Adrenal gland (tissue), 12 donors: ENCODE measurements around the gene RRBP1. TPM values are rescaled to one million over a fixed set of nuclear protein-coding genes. Genes with fewer than 3 reads are reported as not detected.

Experiments used
- DNase-seq, 7 donors: peaks; one replicate each; pipeline ENCODE4 v3.0.0-alpha.2; 2019 to 2020
- H3K27ac ChIP-seq, 5 donors: fragments of 200-600 bp; sonication (generic) in 4 of 5; 1 replicate in 3 of 5; 2 replicates in 2 of 5; pipeline versions ENCODE4 v1.5.1 to v1.8.0; 2016 to 2020; ENCODE audit warnings: mild to moderate bottlenecking in 1 of 5
- H3K27me3 ChIP-seq: fragments of 200-600 bp; 2 replicates; pipeline ENCODE4 v1.8.0; 2021
- H3K36me3 ChIP-seq, 2 donors: fragments of 200-600 bp; replicated peaks in 1 of 2; 1 replicate in 1 of 2; 2 replicates in 1 of 2; pipeline versions ENCODE4 v1.5.1 to v1.8.0; 2018 to 2022
- H3K4me1 ChIP-seq, 2 donors: fragments of 200-600 bp; replicated peaks in 1 of 2; 1 replicate in 1 of 2; 2 replicates in 1 of 2; pipeline versions ENCODE4 v1.5.1 to v1.8.0; 2018 to 2021
- H3K4me3 ChIP-seq, 4 donors: fragments of 200-600 bp; sonication (generic) in 3 of 4; one replicate each; pipeline ENCODE4 v1.5.1; 2016 to 2018
- H3K9me3 ChIP-seq, 3 donors: fragments of 200-600 bp; sonication (generic) in 1 of 3; replicated peaks in 1 of 3; 1 replicate in 2 of 3; 2 replicates in 1 of 3; pipeline versions ENCODE4 v1.5.1 to v1.8.0; 2016 to 2021
- POLR2A ChIP-seq, 2 donors: fragments of 450-650 bp; IDR thresholded peaks; one replicate each; pipeline ENCODE4 v1.6.1; 2017; ENCODE audit warnings: antibody characterized with exemption in 2 of 2, mild to moderate bottlenecking in 2 of 2, moderate library complexity in 1 of 2
- WGBS, 4 donors: extraction: QIAGEN DNeasy Blood & Tissue Kit in 2 of 4; methylation state at CpG; one replicate each; pipeline versions ENCODE4 v1.1.5 to v1.1.7; 2013 to 2017; 5-methylcytosine and 5-hydroxymethylcytosine counted together
- intact Hi-C, 2 donors: fragments of 100-400 bp; cut with DNase I; formaldehyde crosslinking; loops; one replicate each; pipeline versions ENCODE4 v1.14.1 to v1.15.0; 2022 to 2023
- polyA plus RNA-seq, 3 donors: library from polyadenylated mRNA; stranded (reverse); fragments of 200-250 nt in 2 of 3; fragments of 350-450 nt in 1 of 3; fragmentation: Illumina TruSeq in 1 of 3; extraction: RNeasy Lipid Tissue Mini Kit (QIAGEN cat#74804) in 1 of 3; gene quantifications; one replicate each; pipeline ENCODE4 v1.2.3, GENCODE V29; 2013 to 2014
- total RNA-seq, 9 donors: library from RNA; depleted of rRNA in 4 of 9; stranded (reverse); fragments of >200 nt in 4 of 9; fragments of 120-200 nt in 1 of 9; fragmentation: NEBNext Ultra II Directional in 1 of 9; extraction: Animal tissue kit (Norgen Biotek cat#: 25700) in 1 of 9; gene quantifications; one replicate each; pipeline versions ENCODE4 v1.1.0 to v1.2.4, GENCODE V29; 2013 to 2023
- TF ChIP-seq, protein P1 (sequence below), 6 experiments: fragments of 450-650 bp in 4 of 6; fragments of 200-600 bp in 2 of 6; sonication (generic) in 1 of 6; IDR thresholded peaks; 1 replicate in 5 of 6; 2 replicates in 1 of 6; pipeline versions ENCODE4 v1.5.1 to v1.8.0; 2016 to 2021; ENCODE audit warnings: antibody characterized with exemption in 6 of 6, mild to moderate bottlenecking in 2 of 6, moderate library complexity in 1 of 6
- donor health status: healthy with polysubstance abuse.
- donor health status: Bipolar disorder and iron deficiency.
- donor health status: DM: yes; HTN: yes; CAD: no.
- donor health status: DM: no; HTN: no; CAD: no.
- donor health status: DM: no; HTN: no; CAD: no.
- donor health status: DM: yes; HTN: yes; CAD: no.

RRBP1 gene
- total and polyA plus RNA-seq, 12 donors: 73.9 to 261 (median 122) TPM

GRCh38 chr20:17630806-17631195 is 51.2 kb downstream of the RRBP1 start:
- Histone ChIP-seq H3K27ac (no peak overlapping the region), H3K4me1 (peaks cover 8 to 21% of the 10 kb centered on the region in 2 donors), H3K27me3 (no peaks in the 10 kb centered on the region), H3K4me3 (no peak overlapping the region), H3K9me3 (no peaks in the 10 kb centered on the region), H3K36me3 (peaks cover 0 to 92% of the 10 kb centered on the region in 2 donors)
- 92 to 98% (median 95%) methylated on average over 6 of the region's 6 CpGs for WGBS, 4 donors
- intact Hi-C loops: no loop called here
- DNase-seq: no peak
- no peak for TF ChIP-seq POLR2A (IDR thresholded peaks at IDR 0.05)
- TF ChIP-seq, protein P1, sequence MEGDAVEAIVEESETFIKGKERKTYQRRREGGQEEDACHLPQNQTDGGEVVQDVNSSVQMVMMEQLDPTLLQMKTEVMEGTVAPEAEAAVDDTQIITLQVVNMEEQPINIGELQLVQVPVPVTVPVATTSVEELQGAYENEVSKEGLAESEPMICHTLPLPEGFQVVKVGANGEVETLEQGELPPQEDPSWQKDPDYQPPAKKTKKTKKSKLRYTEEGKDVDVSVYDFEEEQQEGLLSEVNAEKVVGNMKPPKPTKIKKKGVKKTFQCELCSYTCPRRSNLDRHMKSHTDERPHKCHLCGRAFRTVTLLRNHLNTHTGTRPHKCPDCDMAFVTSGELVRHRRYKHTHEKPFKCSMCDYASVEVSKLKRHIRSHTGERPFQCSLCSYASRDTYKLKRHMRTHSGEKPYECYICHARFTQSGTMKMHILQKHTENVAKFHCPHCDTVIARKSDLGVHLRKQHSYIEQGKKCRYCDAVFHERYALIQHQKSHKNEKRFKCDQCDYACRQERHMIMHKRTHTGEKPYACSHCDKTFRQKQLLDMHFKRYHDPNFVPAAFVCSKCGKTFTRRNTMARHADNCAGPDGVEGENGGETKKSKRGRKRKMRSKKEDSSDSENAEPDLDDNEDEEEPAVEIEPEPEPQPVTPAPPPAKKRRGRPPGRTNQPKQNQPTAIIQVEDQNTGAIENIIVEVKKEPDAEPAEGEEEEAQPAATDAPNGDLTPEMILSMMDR (IDR thresholded peaks at IDR 0.05): no peak

DNA sequence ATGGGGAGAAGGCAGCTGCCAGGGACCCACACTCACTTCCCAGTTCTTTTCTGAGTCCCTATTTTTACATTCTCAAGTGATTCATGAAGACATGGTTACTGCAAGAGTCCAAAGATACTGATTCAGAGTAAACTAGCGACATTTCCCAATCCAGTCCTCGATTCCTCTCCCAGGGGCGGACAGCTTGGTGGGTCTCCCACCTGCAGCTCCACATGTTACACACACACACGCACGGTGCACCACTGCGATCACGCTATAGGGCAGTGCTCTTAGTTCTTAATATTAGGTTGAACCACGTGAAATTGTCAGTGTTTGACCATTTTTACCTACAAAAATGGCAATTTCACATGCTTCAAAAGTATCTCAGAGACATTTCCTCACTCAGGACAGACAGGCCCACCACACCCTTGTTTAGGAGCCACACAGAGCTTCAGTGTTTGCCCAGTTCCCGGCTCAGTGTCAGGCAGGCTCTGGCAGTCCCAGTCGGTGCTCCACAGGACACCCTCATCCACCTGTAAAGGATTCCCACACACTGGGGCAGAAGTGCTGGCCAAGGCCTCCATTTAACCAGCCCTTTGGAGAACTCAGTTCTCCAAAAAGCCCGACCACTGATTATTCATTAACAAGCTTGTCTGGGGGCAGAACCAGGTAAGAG is 51.8 kb downstream of the RRBP1 start:
- 86 to 92% (median 87%) methylated on average over 11 of the region's 11 CpGs for WGBS, 4 donors

DNA sequence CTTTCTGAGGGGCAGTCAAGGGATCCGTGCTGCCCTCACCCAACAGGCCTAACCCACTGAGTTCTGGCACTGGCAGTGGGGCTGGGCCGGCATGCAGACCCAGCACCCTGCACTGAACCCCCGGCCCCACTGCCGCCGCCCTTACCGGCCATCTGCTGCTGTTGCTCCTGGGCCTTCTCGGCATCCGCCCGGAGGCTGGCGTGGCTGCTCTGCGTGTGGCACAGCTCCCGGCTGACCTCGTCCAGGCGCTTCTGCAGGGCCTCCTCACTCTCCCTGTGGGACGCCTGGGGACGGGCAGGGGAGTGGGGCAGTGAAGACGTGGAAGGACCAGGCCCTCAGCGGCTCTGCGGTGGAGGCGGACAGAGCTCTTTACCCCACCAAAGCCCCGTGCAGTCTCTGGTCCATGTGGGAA is 52.4 kb downstream of the RRBP1 start:
- Histone ChIP-seq H3K9me3 (no peaks in the 10 kb centered on the region), H3K4me1 (peaks cover 0 to 10% of the 10 kb centered on the region in 2 donors), H3K27me3 (no peaks in the 10 kb centered on the region), H3K36me3 (peaks cover 0 to 92% of the 10 kb centered on the region in 2 donors), H3K27ac (no peak overlapping the region), H3K4me3 (no peak overlapping the region)
- DNase-seq: no peak
- 89 to 93% (median 91%) methylated on average over 11 to 21 of the region's 21 CpGs for WGBS, 4 donors
- intact Hi-C loops: no loop called here
- TF ChIP-seq POLR2A (IDR thresholded peaks at IDR 0.05): no peak
- TF ChIP-seq, protein P1 (IDR thresholded peaks at IDR 0.05): no peak

More for the DNA sequence above, 51.8 kb downstream of the RRBP1 start:
- no peak overlapping the region for H3K27ac ChIP-seq
- peaks cover 0 to 92% of the 10 kb centered on the region in 2 donors for H3K36me3 ChIP-seq
- H3K4me3 ChIP-seq: no peak overlapping the region
- intact Hi-C loops: no loop called here
- TF ChIP-seq POLR2A (IDR thresholded peaks at IDR 0.05): no peak
- TF ChIP-seq, protein P1 (IDR thresholded peaks at IDR 0.05): no peak
- no peaks in the 10 kb centered on the region for H3K27me3 ChIP-seq
- H3K4me1 ChIP-seq: peaks cover 3 to 16% of the 10 kb centered on the region in 2 donors
- DNase-seq: no peak
- H3K9me3 ChIP-seq: no peaks in the 10 kb centered on the region

DNA sequence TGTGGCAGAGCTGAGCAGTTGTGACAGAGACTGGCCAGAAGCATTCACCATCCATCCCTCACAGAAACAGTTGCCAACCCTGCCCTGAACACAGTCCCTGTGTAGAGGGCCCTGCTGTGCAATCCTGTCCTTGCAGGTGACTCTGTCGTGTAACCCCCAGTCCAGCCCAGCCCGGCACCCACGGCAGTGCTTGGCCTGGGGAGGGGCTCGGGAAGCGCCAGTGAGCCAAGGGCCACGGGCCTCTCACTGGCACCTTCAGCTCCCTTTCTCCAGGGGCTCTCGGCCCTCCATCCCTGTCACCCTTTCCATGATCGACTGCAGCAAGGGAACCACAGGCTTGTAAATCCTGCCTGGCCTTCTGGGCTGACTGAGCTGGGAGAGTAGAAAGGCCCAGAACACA is 53.0 kb downstream of the RRBP1 start:
- peaks cover 0 to 93% of the 10 kb centered on the region in 2 donors for H3K36me3 ChIP-seq
- H3K9me3 ChIP-seq: no peaks in the 10 kb centered on the region
- intact Hi-C loops: no loop called here
- DNase-seq: no peak
- TF ChIP-seq, protein P1 (IDR thresholded peaks at IDR 0.05): no peak
- no peak for TF ChIP-seq POLR2A (IDR thresholded peaks at IDR 0.05)
- H3K27me3 ChIP-seq: no peaks in the 10 kb centered on the region
- H3K4me1 ChIP-seq: peaks cover 0 to 3% of the 10 kb centered on the region in 2 donors
- 89 to 100% (median 89%) methylated on average over 2 to 8 of the region's 8 CpGs; no CpG with 5 or more reads in 1 of the 4 donors for WGBS, 4 donors
- H3K4me3 ChIP-seq: no peak overlapping the region
- H3K27ac ChIP-seq: no peak overlapping the region
